K562 (cell line): ENCODE data around the gene MLXIPL.

Source experiments
- CTCF ChIP-seq, 3 experiments: IDR thresholded peaks in 2 of 3; conservative IDR thresholded peaks in 1 of 3; 2 replicates each; pipeline ENCODE4 v1.5.1; 2011 to 2012; ENCODE audit warnings: low read length in 3 of 3, mild to moderate bottlenecking in 3 of 3, control low read depth in 2 of 3, improper control_type of control experiment in 1 of 3, inconsistent platforms in 1 of 3, low read depth in 1 of 3, mixed read lengths in 1 of 3, moderate library complexity in 1 of 3; ENCODE audit not compliant: insufficient read depth in 2 of 3
- EZH2 ChIP-seq: IDR thresholded peaks from 2 replicates; pipeline ENCODE4 v1.6.1; 2012; ENCODE audit warnings: low read depth, mild to moderate bottlenecking, inconsistent platforms, low read length, borderline replicate concordance
- MAX ChIP-seq: sonication (generic); formaldehyde crosslinking; IDR thresholded peaks from 2 replicates; pipeline ENCODE4 v1.9.0; 2022; ENCODE audit warnings: mild to moderate bottlenecking, missing genetic modification reagents
- PATZ1 ChIP-seq: fragments of 250-450 bp; sonication (Bioruptor Pico); IDR thresholded peaks from 2 replicates; pipeline ENCODE4 v1.5.0; 2020; ENCODE audit warnings: mild to moderate bottlenecking, borderline replicate concordance
- POLR2A ChIP-seq: fragments of 450-650 bp; conservative IDR thresholded peaks from 2 replicates; pipeline ENCODE4 v1.6.1; 2016
- POLR2AphosphoS5 ChIP-seq: IDR thresholded peaks from 2 replicates; pipeline ENCODE4 v1.6.1; 2011; ENCODE audit warnings: mild to moderate bottlenecking, low read depth, low read length, moderate library complexity; ENCODE audit not compliant: control insufficient read depth, insufficient read depth
- SOX6 ChIP-seq: fragments of 450-650 bp; IDR thresholded peaks from 2 replicates; pipeline ENCODE4 v1.6.1; 2014; ENCODE audit warnings: mild to moderate bottlenecking
- ZNF668 ChIP-seq: fragments of 250-450 bp; sonication (Bioruptor Pico); IDR thresholded peaks from 2 replicates; pipeline ENCODE4 v1.8.0; 2022; ENCODE audit warnings: mild to moderate bottlenecking, inconsistent platforms

GRCh38 chr7:73624669-73625001 lies 313 bp upstream of the MLXIPL start:
- TF ChIP-seq POLR2A = no peak
- TF ChIP-seq ZNF668 (CRISPR knock-in tag) = no peak
- TF ChIP-seq PATZ1 (CRISPR knock-in tag) = no peak
- TF ChIP-seq POLR2AphosphoS5 = no peak
- no peak for TF ChIP-seq CTCF (IDR thresholded peaks at IDR 0.05 in 2 of 3, conservative IDR thresholded peaks at IDR 0.05 in 1 of 3; ENCODE audit: insufficient read depth in 2 of 3, low read depth in 1 of 3, low read length in 3 of 3)
- no peak; the same call in 1 of the 2 replicates for TF ChIP-seq MAX
- no peak for TF ChIP-seq EZH2
- no peak for TF ChIP-seq SOX6
